DMS114 treated with DMSO at 0.1 percent for 48 hours (cell line): ENCODE data around the gene DDI1.

Source experiments
- DNase-seq: peaks from one replicate; lab custom pipeline; 2025; ENCODE audit not compliant: unreplicated experiment; lab: John Stamatoyannopoulos, UW

The DDI1 gene

DNA sequence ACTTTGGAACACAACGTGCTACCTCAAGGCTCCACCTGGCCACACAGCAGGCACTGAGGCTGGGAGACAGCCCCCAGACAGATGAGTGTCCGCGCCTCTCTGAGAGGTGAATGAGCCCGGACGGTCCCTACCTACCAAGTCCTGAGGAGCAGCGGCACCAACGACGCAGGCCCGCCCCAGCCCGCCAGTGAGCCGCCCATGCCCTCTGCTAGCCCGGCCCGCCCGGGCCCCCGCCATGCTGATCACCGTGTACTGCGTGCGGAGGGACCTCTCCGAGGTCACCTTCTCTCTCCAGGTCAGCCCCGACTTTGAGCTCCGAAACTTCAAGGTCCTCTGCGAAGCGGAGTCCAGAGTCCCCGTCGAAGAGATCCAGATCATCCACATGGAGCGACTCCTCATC, at the start of gene DDI1:
Gene DDI1, plus strand, starts transcription at position 53 of the 400 bp plus-strand sequence. Its CDS starts 183 bp downstream, at position 236.
- no peak for DNase-seq

DNA sequence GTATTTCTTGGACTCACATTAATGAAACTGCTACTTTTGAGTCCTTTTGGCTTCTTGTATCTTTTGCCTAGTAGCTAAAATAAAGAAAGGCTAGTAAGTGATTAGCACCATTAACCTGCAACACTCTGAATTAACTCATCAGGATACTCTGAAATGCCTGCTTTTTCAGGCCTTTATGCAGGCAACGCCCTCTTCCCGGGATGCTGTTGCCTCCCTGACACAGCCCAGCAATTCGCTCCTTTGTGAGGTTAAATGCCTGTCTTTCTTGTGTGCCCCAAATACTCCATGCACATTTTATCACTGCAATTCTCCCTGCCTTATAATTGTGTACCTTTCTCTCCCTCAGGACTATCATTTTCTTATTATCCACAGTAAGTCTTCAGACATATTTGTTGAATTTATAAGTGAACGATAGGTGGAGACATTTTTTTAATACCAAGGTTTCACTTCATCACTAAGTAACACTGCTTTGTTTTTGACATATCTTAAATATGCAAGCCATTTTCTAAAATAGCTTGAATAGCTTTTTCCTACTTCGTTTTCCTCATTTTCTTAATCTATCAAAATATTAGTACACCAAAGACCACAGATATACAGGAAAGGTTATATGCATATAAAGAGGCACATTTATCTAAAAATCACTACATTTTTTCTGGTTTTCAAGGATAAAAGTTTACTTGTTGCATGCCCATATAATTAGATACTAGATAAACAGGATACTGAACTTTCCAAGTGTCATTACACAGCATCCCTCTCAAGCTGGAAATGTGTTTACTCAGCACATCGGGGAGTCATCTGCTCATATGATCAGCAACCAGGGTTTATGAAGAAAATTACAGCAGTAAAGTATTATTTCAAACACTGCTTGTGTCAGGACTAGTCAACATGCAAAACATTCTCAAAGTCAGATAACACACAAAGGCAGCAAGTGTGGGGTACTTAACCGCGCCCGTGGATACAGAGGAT, 48.5 kb upstream of the DDI1 start:
- no peak for DNase-seq

DNA sequence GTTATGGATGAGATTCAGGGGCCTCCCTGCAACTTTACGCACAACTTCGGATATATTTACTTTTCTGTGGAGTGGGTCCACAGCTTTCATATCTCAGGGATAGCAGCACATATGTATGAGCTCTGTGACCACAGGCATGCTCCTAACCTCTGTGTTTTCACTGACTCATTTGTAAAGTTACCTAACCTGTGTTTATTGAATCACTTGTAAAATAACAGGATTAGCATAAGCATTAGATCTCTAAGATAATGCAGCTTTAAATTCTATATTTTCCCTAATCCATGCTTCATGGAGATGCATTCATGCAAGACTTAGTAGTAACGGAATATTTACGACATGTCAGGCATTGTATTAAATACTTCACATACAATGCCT, 47.9 kb upstream of the DDI1 start:
- no peak for DNase-seq

DNA sequence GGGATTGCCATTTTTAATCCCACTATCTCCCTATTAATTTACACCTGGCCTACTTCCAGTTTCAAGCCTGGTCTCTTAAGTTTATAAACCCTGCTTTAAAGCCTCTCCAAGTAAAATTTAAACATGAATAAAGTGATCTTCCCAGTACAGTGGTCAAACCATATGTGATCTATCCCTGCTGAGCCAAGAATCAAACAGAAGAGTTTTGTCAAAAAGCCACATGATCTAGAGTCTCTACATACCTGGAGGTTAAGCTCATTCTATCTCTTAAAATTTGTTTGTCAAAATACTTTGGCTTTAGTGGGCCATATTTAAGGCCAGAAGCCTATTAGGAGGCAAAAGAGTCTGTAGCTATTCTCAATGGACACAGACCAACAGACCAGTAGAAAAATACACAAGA, 42.9 kb upstream of the DDI1 start:
- no peak for DNase-seq

DNA sequence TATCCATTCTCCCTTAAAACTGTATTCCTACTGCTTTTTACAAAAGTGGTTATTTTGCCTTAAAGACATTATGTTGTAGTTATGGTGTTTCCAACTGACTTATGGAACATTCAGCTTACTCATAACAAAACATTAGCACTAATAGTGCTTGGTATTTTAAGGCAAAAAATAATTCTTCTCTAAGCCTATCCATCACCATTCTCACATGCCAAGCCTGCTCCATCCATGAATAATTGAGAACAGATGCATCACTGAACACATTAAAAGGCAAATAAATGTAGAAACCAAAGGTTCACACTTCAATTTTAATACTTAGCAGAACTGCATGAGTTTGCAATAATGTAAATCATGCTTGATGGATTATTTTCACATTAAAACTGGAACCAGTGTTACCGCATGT, 42.3 kb upstream of the DDI1 start:
- DNase-seq, result no peak

DNA sequence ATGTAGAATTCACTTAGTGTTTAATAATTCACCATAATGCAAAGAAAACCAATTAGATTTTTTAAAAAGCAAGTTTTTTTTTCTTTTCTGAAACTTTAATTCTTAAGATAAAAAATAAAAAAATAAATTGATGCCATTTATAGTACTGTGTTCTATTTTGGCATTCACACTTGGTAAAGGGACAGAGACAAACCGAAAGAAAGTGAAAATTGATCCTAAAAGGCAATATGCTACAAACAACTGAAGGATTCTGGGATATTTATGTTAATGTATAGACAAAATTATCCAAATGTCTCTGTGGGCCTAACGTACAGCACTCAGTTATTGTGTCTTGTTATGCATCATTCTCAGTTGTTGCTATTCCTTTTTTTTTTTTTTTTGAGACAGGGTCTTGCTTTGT, 41.9 kb upstream of the DDI1 start:
- no peak for DNase-seq

DNA sequence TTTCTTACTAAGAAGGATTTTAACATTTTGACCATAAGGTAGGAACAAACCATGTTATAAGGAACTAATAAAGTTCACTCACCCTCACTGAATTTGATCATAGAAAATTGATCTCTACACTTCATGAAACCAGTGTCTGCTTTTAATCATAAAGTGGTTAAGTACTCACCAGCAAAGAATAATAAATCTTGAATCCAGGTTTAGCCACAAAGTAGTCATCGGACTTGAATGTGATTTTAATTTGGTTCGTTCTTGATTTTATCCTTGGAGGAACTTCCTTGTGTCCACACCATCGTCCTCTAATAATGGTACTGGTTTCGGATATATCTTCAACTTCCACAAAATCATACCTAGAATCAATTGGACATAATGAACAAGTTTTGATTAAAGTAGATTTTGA, 40.5 kb upstream of the DDI1 start:
- DNase-seq, result no peak

DNA sequence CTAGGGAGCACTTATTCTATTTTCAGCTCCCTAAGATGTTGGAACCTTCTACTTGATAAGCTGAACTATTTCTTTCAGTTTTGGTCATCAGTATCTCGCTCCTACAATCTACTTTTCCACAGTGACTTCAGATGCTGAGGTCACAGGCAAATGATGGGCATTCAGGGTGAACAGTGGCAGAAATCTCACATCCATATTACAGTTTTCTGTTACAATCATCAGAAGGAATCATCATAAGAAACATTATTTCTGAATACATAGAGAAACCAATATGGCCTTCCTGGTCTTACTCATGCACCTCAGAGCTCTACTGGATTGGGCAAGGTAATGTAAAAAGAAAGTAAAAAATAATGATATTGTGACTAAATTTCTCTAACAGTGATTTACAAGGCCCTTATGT, 39.4 kb upstream of the DDI1 start:
- no peak for DNase-seq

DNA sequence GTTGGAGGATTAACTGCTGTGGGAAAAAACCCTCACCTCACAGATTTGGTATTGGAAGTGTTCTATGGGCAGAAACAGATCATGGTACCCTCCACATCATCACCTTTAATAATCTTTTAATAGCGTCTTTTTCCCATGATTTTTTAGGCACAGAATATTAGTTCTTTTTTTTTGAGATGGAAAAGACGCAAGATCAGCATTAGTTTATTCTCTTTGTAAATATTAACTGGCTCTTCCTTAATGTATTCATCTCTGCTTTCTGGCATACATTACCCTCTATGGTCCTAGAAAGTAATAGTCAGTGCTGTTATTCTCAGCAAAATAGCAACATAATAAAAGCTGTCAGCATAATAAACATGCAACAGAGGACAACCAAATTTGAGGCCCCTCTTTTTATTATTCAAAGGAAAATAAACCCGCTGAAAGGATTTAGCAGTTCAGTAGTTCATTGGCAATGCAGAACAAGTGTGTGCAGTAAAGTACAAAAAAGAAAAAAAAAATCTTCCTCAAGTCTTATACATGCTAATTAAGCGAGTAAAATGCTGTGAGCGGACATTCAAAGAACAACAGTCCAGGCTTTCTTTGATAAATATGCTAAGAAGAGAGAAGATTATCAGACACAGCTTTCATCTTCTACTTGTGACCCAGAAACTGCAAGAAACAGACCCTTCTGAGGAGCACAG, 37.5 kb upstream of the DDI1 start:
- no peak for DNase-seq

DNA sequence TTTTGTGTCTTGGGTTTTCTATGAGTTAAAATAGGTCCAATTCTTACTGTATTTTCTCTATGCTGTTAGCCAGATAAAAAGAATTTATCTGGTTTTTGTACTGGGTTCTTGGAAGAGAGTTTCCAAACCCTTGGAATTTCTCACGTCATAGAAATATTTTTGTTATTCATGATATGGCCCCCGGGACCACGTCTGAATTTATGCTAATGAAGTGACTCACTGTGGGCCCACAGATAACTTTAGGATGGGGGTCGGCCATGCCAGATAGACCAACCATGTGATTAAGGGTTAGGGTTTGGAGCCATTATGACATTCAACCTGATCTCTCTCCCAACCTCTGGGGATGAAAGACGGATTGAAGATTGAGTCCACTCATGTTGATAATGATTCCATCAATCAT, 35.6 kb upstream of the DDI1 start:
- no peak for DNase-seq

DNA sequence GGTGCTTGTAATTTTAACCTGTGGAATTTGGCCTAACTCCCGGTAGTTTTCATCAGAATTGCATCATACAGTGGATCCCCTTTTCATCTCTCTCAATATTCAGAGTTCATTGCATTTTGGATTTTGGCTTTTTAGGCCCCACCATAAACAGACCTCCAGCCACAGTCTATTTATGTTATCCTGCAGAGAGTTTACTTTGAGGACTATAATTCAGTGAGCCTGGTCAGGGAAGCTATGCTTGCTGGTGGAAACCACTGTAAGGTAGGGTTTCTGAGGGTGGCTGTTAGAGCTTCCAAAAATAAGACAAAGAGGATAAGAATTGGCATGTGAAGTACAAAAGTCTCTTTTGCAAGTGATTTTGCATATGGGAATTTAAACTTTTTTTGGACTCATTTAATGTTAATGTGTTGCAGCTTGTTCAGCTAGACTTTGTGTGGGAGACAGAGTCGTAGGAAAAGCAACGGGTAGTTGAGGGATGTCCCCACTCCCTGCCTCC, 34.8 kb upstream of the DDI1 start:
- no peak for DNase-seq

DNA sequence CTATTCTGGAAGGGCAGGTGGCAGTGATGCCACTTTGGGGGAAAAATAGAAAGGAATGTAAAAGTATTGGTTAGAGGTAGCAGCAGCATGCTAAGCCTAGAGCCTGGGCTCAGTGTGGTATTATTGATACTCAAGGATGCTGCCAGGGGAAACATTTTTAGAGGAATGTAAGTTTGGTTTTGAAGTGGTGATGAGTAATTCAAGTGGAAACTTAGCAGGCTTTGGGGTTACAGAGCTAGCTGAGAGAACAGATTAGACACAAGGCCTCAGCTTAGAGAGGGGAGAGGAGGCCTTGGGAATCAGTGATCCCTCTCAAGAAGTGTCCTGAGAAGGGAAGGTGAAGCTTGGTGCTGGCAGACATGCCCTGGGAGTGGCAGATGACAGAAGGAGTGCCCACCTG, 32.9 kb upstream of the DDI1 start:
- DNase-seq, result no peak

DNA sequence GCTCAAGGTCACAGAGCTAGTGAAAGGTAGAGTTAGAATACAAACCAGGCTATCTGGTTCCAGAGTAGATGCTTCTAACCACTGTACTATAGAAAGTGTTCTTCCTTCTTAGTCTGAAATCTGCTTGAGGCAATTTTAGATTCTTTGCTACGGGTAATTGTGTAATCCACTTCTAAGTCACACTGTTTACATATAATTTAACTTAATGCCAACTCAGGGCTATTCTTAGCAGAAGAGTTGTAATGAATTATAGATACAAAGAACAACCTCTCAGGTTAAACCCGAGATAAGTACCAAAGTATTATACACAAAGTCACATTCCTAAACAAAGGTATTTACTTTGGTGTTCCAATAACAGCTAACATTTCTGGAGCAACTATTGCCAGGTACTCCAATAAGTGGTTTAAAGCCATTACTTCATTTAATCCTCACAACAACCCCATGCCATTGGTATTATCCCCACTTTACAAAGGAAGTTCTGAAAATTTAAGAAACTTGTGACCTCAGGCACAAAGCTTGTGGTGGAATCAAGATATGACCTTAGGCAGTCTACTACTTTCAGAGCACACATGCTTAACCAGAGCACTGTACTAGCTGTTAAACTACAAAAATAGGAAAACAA, 31.1 kb upstream of the DDI1 start:
- no peak for DNase-seq

DNA sequence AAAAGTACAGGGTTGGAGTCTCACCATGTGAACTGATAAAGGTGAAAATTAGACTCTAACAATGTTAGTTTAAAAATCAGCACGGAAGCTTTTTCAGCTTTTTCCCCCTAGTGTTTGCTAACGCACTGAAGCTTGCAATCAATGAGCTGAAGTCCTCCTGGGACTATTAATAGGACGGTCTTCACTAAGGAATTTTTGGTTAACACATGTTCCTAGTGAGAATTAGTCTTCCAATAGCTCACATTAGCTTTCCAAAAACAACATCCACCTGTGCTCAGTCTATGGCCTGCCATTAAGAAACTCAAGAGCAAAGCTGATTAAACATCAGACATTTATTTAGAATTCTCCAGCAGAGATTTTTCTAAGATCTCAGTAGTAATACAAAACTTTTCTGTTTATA, 26.7 kb upstream of the DDI1 start:
- DNase-seq, result no peak

DNA sequence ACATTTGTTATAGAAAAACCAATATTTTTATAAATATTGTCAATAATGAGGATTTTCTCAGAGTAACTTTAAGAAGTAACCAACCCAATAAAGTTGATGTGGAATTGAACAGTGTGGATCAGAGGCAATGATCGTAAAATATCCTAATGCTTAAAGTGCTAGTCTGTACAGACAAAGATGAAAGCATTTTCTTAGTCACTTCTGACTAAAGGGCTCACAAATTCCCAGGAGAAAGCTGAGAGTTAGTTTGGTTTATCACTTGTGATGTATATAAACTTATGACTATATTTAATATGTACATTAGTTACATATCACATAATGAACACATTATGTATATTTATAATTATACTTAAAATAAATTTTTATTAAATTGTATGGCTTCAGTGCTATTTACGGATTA, 25.4 kb upstream of the DDI1 start:
- no peak for DNase-seq

DNA sequence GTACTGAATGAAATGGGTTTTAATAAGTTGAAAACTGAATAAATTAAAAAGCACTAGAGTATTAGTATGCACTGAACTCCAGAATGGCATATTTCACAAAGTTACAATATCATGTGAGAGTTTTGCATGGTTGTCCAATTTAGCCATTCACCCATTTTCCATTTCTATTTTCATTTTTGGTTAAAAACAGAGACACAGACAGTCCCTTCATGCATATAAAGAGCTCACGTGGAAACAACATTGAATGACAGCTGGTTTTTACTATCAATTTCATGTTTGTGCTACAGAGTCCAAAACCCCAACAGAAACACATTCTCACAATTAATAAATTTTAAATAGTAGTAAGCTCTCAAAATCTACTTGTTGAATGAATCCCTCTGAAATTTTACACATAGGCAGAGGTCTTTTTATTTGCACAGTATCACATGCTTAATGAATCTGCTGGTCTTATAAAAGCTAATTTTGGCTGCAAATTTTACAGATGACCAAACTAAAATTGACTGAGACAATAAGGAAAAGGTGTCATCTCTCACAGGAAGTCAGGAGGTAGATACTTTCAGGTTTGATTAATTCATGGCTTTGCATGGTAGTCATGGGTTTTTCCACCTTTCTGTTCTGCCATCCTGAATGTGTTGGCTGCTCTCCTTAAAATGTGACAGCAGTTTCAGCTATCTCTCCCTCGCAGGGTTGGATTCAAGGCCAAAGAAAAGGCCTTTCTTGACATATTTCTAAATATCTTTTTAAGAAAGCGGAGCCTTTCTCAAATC, 20.6 kb upstream of the DDI1 start:
- no peak for DNase-seq

DNA sequence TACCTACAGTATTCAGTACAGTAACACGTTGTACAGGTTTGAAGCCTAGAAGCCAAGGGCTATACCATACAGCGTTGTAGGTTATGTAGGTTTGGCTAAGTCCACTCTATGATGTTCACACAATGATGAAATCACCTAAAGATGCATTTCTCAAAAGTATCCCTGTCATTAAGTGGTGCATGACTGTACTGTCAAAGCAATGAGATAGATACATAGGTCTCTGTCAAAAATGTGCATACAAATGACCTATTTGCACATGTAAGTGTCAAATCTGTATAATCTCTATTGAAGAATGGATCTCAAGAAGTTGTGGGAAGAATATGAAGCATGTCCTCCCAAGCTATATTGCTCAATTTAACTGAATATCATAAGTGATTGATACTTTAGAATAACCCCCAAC, 11.9 kb upstream of the DDI1 start:
- DNase-seq, result no peak

DNA sequence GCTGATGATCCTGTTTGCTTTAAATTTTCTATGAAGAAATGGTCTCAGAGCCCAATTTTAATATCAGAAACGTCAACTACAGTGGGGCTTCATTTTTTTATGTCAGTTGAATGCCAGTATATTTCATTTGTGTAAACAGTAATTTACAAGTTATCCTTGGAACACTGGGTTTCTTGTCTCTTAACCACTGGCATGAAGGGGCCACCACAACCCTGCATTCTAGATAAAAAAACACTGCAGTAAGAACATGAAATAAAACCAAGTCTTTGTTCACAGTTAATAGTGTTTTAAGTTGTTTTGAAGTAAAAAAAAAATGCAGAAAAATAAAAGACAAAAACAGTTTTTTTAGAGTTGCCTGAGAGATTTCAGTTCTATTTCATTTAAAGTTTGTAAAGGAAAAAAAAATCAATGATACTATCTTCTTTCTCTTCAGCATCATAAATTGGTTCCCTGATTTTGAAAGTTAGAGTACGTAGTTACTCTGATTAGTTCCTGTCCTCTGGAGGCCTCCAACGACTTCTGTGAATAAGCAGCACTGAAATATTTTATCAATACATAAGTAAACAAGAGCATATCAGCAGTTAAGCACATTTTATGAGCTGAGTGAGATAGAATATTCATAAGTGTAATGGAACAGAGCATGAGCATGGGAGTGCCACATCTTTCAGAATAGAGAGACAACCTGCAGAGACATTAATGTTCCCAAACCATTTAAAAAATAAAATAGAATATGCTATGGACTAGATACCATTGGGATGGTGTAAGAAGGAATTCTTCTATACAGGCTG, 7.8 kb upstream of the DDI1 start:
- no peak for DNase-seq

DNA sequence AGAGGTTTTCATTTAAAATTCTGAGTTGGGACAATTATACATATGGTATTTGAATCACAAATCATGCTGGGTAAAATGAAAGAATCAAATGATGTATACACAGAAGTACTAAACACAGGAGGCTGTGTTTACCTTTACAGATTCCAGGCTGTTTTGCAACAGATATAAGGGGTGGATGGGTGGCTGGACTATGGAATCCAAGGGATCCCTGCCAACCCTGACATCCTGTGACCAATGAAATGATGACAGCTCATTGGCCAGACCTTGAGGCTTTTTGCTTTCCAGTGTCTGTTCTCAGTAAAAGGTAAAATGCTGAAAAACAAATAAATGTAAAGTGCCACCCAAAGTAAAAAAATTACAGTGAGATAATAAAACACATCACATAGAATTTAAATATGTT, 3.3 kb upstream of the DDI1 start:
- no peak for DNase-seq

DNA sequence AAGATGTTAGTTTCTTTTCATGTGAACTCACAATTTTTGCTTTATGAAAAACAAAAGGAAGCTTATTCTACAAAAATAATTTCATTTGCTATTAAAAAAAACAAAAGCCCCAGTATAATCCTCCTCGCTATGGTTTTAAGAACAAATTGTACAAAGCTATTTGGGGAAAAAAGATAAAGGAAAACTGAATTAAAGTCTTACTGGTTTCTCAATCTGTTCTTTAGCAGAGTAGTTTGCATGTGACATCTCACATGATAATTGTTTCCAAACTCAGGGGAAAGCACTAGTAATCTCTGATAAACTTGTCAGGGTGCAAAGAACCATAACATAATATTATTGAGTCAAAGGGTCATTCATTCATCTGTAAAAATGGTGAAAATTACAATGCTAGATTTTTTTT, 2.9 kb upstream of the DDI1 start:
- DNase-seq, result no peak
